Keratinocyte (primary cell): ENCODE data around the gene MPPED1.

Experiments used
- CTCF ChIP-seq, 3 experiments: IDR thresholded peaks in 1 of 3; conservative IDR thresholded peaks in 1 of 3; optimal IDR thresholded peaks in 1 of 3; 2 replicates in 2 of 3; 3 replicates in 1 of 3; pipeline versions ENCODE3 to v1.5.1; 2011; ENCODE audit warnings: low read length in 3 of 3, mild to moderate bottlenecking in 3 of 3, moderate library complexity in 2 of 3, control low read depth in 1 of 3, inconsistent platforms in 1 of 3; ENCODE audit not compliant: insufficient read depth in 2 of 3; ENCODE audit errors: extremely low read depth in 1 of 3
- EZH2 ChIP-seq: IDR thresholded peaks from one replicate; pipeline ENCODE4 v1.6.1; 2012; ENCODE audit warnings: inconsistent platforms, mild to moderate bottlenecking, low read length, moderate library complexity

- TF ChIP-seq CTCF (optimal IDR thresholded peaks at IDR 0.05 in 1 of 3, IDR thresholded peaks at IDR 0.05 in 1 of 3, conservative IDR thresholded peaks at IDR 0.05 in 1 of 3; ENCODE audit: extremely low read depth in 1 of 3, insufficient read depth in 2 of 3, low read length in 3 of 3) (no peak), EZH2 (no peak)
These were observed 10.6 kb upstream of the MPPED1 start for GRCh38 chr22:43401233-43401632.
